SK-N-SH (cell line): ENCODE data around the gene PLEKHM2. TPM values are rescaled to one million over a fixed set of nuclear protein-coding genes. Genes with fewer than 3 reads are reported as not detected.

ENCODE experiments used
- CTCF ChIA-PET: fragments of 300-600, 350-600 bp; formaldehyde crosslinking; extraction: SDS; loops from one replicate; lab custom pipeline; 2021; lab: Yijun Ruan, JAX
- POLR2A ChIA-PET: fragments of 350-600 bp; sonication (Branson Sonifier 250); formaldehyde crosslinking; extraction: SDS; loops from one replicate; lab custom pipeline; 2020; ENCODE audit warnings: antibody characterized with exemption, inconsistent platforms; lab: Yijun Ruan, JAX
- DNase-seq: peaks from one replicate; pipeline ENCODE4 v3.0.0; 2012
- H2AFZ ChIP-seq: fragments of 200-600 bp; sonication (generic); 2 replicates; pipeline ENCODE4 v1.8.1; 2016; ENCODE audit warnings: antibody characterized with exemption, mild to moderate bottlenecking, low read depth
- H3F3A ChIP-seq: fragments of 200-600 bp; sonication (generic); replicated peaks from 2 replicates; pipeline ENCODE3; 2016; ENCODE audit warnings: antibody characterized with exemption, mild to moderate bottlenecking; ENCODE audit not compliant: insufficient read depth
- H3K27ac ChIP-seq, 2 experiments: fragments of 200-500 bp in 1 of 2; fragments of 200-600 bp in 1 of 2; sonication (Bioruptor generic) in 1 of 2; sonication (generic), shearing (Covaris generic) in 1 of 2; 2 replicates each; pipeline versions ENCODE4 v1.5.1 to v1.6.1; 2014 to 2016; ENCODE audit warnings: low read depth in 2 of 2, inconsistent platforms in 1 of 2, low read length in 1 of 2, mild to moderate bottlenecking in 1 of 2, mixed read lengths in 1 of 2
- H3K27me3 ChIP-seq: fragments of 200-600 bp; sonication (generic), shearing (Covaris generic); 2 replicates; pipeline ENCODE4 v1.6.1; 2016; ENCODE audit warnings: mixed run types; ENCODE audit not compliant: insufficient read depth
- H3K36me3 ChIP-seq, 2 experiments: fragments of 200-500 bp in 1 of 2; fragments of 200-600 bp in 1 of 2; sonication (Bioruptor generic) in 1 of 2; sonication (generic) in 1 of 2; replicated peaks in 1 of 2; 2 replicates each; pipeline versions ENCODE3 to v1.5.1; 2014 to 2016; ENCODE audit warnings: low read length in 1 of 2, mild to moderate bottlenecking in 1 of 2; ENCODE audit not compliant: insufficient read depth in 2 of 2, control insufficient read depth in 1 of 2
- H3K4me1 ChIP-seq, 2 experiments: fragments of 200-500 bp in 1 of 2; fragments of 200-600 bp in 1 of 2; sonication (Bioruptor generic) in 1 of 2; sonication (generic), shearing (Covaris generic) in 1 of 2; 2 replicates each; pipeline versions ENCODE4 v1.5.1 to v1.6.1; 2014 to 2016; ENCODE audit warnings: low read depth in 1 of 2, low read length in 1 of 2, mixed run types in 1 of 2; ENCODE audit not compliant: insufficient read depth in 2 of 2, control insufficient read depth in 1 of 2
- H3K4me2 ChIP-seq: fragments of 200-600 bp; sonication (generic), shearing (Covaris generic); 2 replicates; pipeline ENCODE4 v1.6.1; 2017; ENCODE audit warnings: mixed run types
- H3K4me3 ChIP-seq, 2 experiments: fragments of 200-500 bp in 1 of 2; fragments of 200-600 bp in 1 of 2; sonication (Bioruptor generic) in 1 of 2; sonication (generic), shearing (Covaris generic) in 1 of 2; 2 replicates each; pipeline versions ENCODE4 v1.5.1 to v1.8.1; 2014 to 2016; ENCODE audit warnings: low read depth in 2 of 2, inconsistent platforms in 1 of 2, low read length in 1 of 2, mild to moderate bottlenecking in 1 of 2, mixed read lengths in 1 of 2, moderate library complexity in 1 of 2
- H3K79me2 ChIP-seq: fragments of 200-600 bp; sonication (generic); 2 replicates; pipeline ENCODE4 v1.8.1; 2017; ENCODE audit warnings: mild to moderate bottlenecking; ENCODE audit not compliant: insufficient read depth
- H3K9ac ChIP-seq: fragments of 200-600 bp; sonication (generic); 2 replicates; pipeline ENCODE4 v1.6.1; 2017; ENCODE audit warnings: mixed run types
- H3K9me2 ChIP-seq: fragments of 200-600 bp; sonication (generic); 2 replicates; pipeline ENCODE4 v1.6.1; 2017; ENCODE audit warnings: mixed run types
- H3K9me3 ChIP-seq: fragments of 200-600 bp; sonication (generic); 2 replicates; pipeline ENCODE4 v1.6.1; 2017; ENCODE audit warnings: mixed run types, mild to moderate bottlenecking, moderate library complexity
- H4K20me1 ChIP-seq: fragments of 200-600 bp; sonication (generic); 2 replicates; pipeline ENCODE4 v1.6.1; 2017; ENCODE audit warnings: mild to moderate bottlenecking, mixed run types; ENCODE audit not compliant: insufficient read depth
- CHD2 ChIP-seq: fragments of 150-350 bp; IDR thresholded peaks from 2 replicates; pipeline ENCODE4 v1.6.1; 2018; ENCODE audit warnings: low read length; ENCODE audit not compliant: partially characterized antibody
- ELF1 ChIP-seq: IDR thresholded peaks from 2 replicates; pipeline ENCODE4 v1.4.0; 2012
- EP300 ChIP-seq, 2 experiments: IDR thresholded peaks; 2 replicates each; pipeline versions ENCODE4 v1.4.0 to v1.6.1; 2012; ENCODE audit warnings: borderline replicate concordance in 1 of 2, low read depth in 1 of 2, low read length in 1 of 2
- FOSL2 ChIP-seq: IDR thresholded peaks from 2 replicates; pipeline ENCODE4 v1.4.0; 2012; ENCODE audit warnings: low read depth, mild to moderate bottlenecking, moderate library complexity, borderline replicate concordance
- FOXM1 ChIP-seq: IDR thresholded peaks from 2 replicates; pipeline ENCODE4 v1.4.0; 2012; ENCODE audit warnings: low read depth, mild to moderate bottlenecking
- GABPA ChIP-seq: IDR thresholded peaks from 2 replicates; pipeline ENCODE4 v1.4.0; 2012; ENCODE audit warnings: low read depth, mild to moderate bottlenecking
- MEF2A ChIP-seq: IDR thresholded peaks from 2 replicates; pipeline ENCODE4 v1.4.0; 2012; ENCODE audit warnings: low read depth, borderline replicate concordance
- NFIC ChIP-seq: IDR thresholded peaks from 2 replicates; pipeline ENCODE4 v1.4.0; 2012; ENCODE audit warnings: borderline replicate concordance
- RFX5 ChIP-seq: IDR thresholded peaks from 2 replicates; pipeline ENCODE4 v1.6.1; 2012; ENCODE audit warnings: mild to moderate bottlenecking, improper control_type of control experiment, low read length
- RXRA ChIP-seq: IDR thresholded peaks from 2 replicates; pipeline ENCODE4 v1.4.0; 2012; ENCODE audit warnings: low read depth, mild to moderate bottlenecking, borderline replicate concordance
- SMC3 ChIP-seq: IDR thresholded peaks from 2 replicates; pipeline ENCODE4 v1.6.1; 2012; ENCODE audit warnings: low read depth, low read length, improper control_type of control experiment
- TCF12 ChIP-seq: IDR thresholded peaks from 2 replicates; pipeline ENCODE4 v1.4.0; 2012
- TEAD4 ChIP-seq: IDR thresholded peaks from 2 replicates; pipeline ENCODE4 v1.4.0; 2012; ENCODE audit warnings: mild to moderate bottlenecking, borderline replicate concordance; ENCODE audit not compliant: insufficient read depth
- YY1 ChIP-seq: IDR thresholded peaks from 2 replicates; pipeline ENCODE4 v1.4.0; 2012; ENCODE audit warnings: low read depth, mild to moderate bottlenecking
- ZBTB33 ChIP-seq: IDR thresholded peaks from 2 replicates; pipeline ENCODE4 v1.4.0; 2012; ENCODE audit warnings: low read depth, borderline replicate concordance
- WGBS: methylation state at CpG from one replicate; pipeline ENCODE4 v1.1.6; 2017; ENCODE audit warnings: low lambda C conversion rate; 5-methylcytosine and 5-hydroxymethylcytosine counted together
- polyA plus RNA-seq, 3 experiments: library from polyadenylated mRNA; depleted of rRNA; stranded (reverse); fragments of >200 nt; gene quantifications; 2 replicates each; pipeline ENCODE4 v1.2.3, GENCODE V29; 2012
- TF ChIP-seq, protein P1 (sequence below): IDR thresholded peaks from 2 replicates; pipeline ENCODE4 v1.4.0; 2012; ENCODE audit warnings: low read depth
- TF ChIP-seq, protein P2 (sequence below): fragments of 150-350 bp; IDR thresholded peaks from 2 replicates; pipeline ENCODE4 v1.6.1; 2017; ENCODE audit warnings: antibody characterized with exemption, low read length, low read depth, borderline replicate concordance
- TF ChIP-seq, protein P3 (sequence below): fragments of 150-350 bp; IDR thresholded peaks from 2 replicates; pipeline ENCODE4 v1.6.1; 2016; ENCODE audit warnings: mild to moderate bottlenecking, low read depth, low read length
- TF ChIP-seq, protein P4 (sequence below): IDR thresholded peaks from 2 replicates; pipeline ENCODE4 v1.4.0; 2012; ENCODE audit warnings: low read depth, borderline replicate concordance
- TF ChIP-seq, protein P5 (sequence below): IDR thresholded peaks from 2 replicates; pipeline ENCODE4; 2012

PLEKHM2 gene
- polyA plus RNA-seq, 1 of the 3 experiments (the other 2 are of a cell fraction): 38.9 TPM

DNA sequence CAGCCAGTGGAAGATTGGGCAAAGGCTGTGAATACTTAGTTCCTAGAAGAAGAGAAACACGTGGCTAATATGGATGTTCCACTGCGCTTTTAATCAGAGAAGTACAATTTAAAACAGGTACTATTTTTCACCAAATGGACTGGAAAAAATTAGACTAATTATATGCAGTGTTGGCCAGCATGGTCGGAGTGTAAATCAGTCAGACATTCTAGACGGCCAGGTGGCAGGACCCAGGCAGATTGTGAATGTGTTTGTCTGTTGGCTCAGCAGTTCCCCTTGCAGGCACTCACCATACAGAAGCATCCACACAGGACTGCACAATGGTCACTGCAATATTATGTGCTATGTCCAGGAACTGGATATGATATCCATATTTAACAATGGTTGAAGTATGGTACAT, 28.0 kb downstream of the PLEKHM2 start:
- Histone ChIP-seq H3K79me2 (peaks cover 73% of the 10 kb centered on the region; the same call in 1 of the 2 replicates), H3K27me3 (no peaks in the 10 kb centered on the region), H3K9ac (no peak overlapping the region), H3K9me2 (no peaks in the 10 kb centered on the region), H3F3A (peaks cover 4% of the 10 kb centered on the region), H3K4me3 (no peak overlapping the region), H4K20me1 (peaks cover 9% of the 10 kb centered on the region), H2AFZ (no peak overlapping the region), H3K4me1 (no peaks in the 10 kb centered on the region; a peak in 1 of 4 replicates), H3K36me3 (peaks cover 0 to 3% of the 10 kb centered on the region in 2 experiments), H3K9me3 (no peaks in the 10 kb centered on the region), H3K4me2 (no peak overlapping the region), H3K27ac (no peak overlapping the region; a peak in 1 of 4 replicates)
- ChIA-PET POLR2A (no interaction called here), CTCF (interaction anchor here (1.6 to 1.7 kb wide), 2 partner anchors 11 to 15 kb away, joined by 3 read pairs; no protein-coding TSS in a partner anchor)
- WGBS: 93% methylated on average over 4 of the region's 4 CpGs
- DNase-seq: no peak
- TF ChIP-seq GABPA (no peak), CHD2 (no peak), YY1 (no peak), EP300 (IDR thresholded peaks at IDR 0.05; ENCODE audit: borderline replicate concordance in 1 of 2, low read depth in 1 of 2, low read length in 1 of 2) (no peak), RFX5 (no peak), RXRA (no peak), ZBTB33 (no peak), FOXM1 (no peak), TCF12 (no peak), SMC3 (no peak), NFIC (no peak), TEAD4 (no peak), MEF2A (no peak), ELF1 (no peak), FOSL2 (no peak)
- TF ChIP-seq, protein P1, sequence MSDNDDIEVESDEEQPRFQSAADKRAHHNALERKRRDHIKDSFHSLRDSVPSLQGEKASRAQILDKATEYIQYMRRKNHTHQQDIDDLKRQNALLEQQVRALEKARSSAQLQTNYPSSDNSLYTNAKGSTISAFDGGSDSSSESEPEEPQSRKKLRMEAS: no peak
- TF ChIP-seq, protein P2, sequence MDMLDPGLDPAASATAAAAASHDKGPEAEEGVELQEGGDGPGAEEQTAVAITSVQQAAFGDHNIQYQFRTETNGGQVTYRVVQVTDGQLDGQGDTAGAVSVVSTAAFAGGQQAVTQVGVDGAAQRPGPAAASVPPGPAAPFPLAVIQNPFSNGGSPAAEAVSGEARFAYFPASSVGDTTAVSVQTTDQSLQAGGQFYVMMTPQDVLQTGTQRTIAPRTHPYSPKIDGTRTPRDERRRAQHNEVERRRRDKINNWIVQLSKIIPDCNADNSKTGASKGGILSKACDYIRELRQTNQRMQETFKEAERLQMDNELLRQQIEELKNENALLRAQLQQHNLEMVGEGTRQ: no peak
- TF ChIP-seq, protein P3, sequence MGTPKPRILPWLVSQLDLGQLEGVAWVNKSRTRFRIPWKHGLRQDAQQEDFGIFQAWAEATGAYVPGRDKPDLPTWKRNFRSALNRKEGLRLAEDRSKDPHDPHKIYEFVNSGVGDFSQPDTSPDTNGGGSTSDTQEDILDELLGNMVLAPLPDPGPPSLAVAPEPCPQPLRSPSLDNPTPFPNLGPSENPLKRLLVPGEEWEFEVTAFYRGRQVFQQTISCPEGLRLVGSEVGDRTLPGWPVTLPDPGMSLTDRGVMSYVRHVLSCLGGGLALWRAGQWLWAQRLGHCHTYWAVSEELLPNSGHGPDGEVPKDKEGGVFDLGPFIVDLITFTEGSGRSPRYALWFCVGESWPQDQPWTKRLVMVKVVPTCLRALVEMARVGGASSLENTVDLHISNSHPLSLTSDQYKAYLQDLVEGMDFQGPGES: no peak
- TF ChIP-seq, protein P4, sequence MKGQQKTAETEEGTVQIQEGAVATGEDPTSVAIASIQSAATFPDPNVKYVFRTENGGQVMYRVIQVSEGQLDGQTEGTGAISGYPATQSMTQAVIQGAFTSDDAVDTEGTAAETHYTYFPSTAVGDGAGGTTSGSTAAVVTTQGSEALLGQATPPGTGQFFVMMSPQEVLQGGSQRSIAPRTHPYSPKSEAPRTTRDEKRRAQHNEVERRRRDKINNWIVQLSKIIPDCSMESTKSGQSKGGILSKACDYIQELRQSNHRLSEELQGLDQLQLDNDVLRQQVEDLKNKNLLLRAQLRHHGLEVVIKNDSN: no peak
- TF ChIP-seq, protein P5, sequence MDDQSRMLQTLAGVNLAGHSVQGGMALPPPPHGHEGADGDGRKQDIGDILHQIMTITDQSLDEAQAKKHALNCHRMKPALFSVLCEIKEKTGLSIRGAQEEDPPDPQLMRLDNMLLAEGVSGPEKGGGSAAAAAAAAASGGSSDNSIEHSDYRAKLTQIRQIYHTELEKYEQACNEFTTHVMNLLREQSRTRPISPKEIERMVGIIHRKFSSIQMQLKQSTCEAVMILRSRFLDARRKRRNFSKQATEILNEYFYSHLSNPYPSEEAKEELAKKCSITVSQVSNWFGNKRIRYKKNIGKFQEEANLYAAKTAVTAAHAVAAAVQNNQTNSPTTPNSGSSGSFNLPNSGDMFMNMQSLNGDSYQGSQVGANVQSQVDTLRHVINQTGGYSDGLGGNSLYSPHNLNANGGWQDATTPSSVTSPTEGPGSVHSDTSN: no peak
